OCI-M2 (cell line): ENCODE results near the gene FHL5.
"Not testable (repeated sequence)": the region's sequence is repeated elsewhere in the genome, so short reads cannot be mapped to it uniquely, and the experiment has no call there.

Experiments used
- DNase-seq: peaks from one replicate; lab custom pipeline; 2025; ENCODE audit not compliant: unreplicated experiment; lab: John Stamatoyannopoulos, UW

FHL5 gene

GRCh38 chr6:96562886-96563285, at the start of gene FHL5:
TSS of gene FHL5 (plus strand) at chr6:96563128. CDS start at chr6:96603614, 40,486 bp downstream.
- DNase-seq = no peak

GRCh38 chr6:96520171-96521115, 42.5 kb upstream of the FHL5 start:
- no peak for DNase-seq

GRCh38 chr6:96521306-96521643, 41.7 kb upstream of the FHL5 start:
- DNase-seq = no peak

- peak; percentile 61 for DNase-seq
Measured at GRCh38 chr6:96521644-96522464, 41.1 kb upstream of the FHL5 start, which contains the start of gene UFL1. TSS of gene UFL1 (plus strand) at chr6:96521806. CDS start at chr6:96521874, 68 bp downstream.

GRCh38 chr6:96522465-96523009, 40.4 kb upstream of the FHL5 start:
- no peak for DNase-seq

- DNase-seq = no peak
Measured at GRCh38 chr6:96528193-96528592, 34.7 kb upstream of the FHL5 start.

- no peak for DNase-seq
Measured at GRCh38 chr6:96532399-96532798, 30.5 kb upstream of the FHL5 start.

- DNase-seq = no peak
Measured at GRCh38 chr6:96537726-96538125, 25.2 kb upstream of the FHL5 start.

- no peak for DNase-seq
Measured at GRCh38 chr6:96542702-96543101, 20.2 kb upstream of the FHL5 start.

- no peak for DNase-seq
Measured at GRCh38 chr6:96545882-96546281, 17.0 kb upstream of the FHL5 start.

GRCh38 chr6:96547654-96548053, 15.3 kb upstream of the FHL5 start:
- no peak for DNase-seq

GRCh38 chr6:96554558-96554957, 8.4 kb upstream of the FHL5 start:
- no peak for DNase-seq

GRCh38 chr6:96559740-96560139, 3.2 kb upstream of the FHL5 start:
- not testable (repeated sequence) for DNase-seq

- no peak for DNase-seq
Measured at GRCh38 chr6:96563853-96564252, 925 bp downstream of the FHL5 start.

GRCh38 chr6:96570053-96570452, 7.1 kb downstream of the FHL5 start:
- no peak for DNase-seq

- no peak for DNase-seq
Measured at GRCh38 chr6:96571551-96571950, 8.6 kb downstream of the FHL5 start.

GRCh38 chr6:96575359-96575758, 12.4 kb downstream of the FHL5 start:
- no peak for DNase-seq

GRCh38 chr6:96576221-96576620, 13.3 kb downstream of the FHL5 start:
- no peak for DNase-seq

- DNase-seq = no peak
Measured at GRCh38 chr6:96582021-96582420, 19.1 kb downstream of the FHL5 start.

GRCh38 chr6:96582436-96582835, 19.5 kb downstream of the FHL5 start:
- DNase-seq = no peak

GRCh38 chr6:96604420-96604819, 41.5 kb downstream of the FHL5 start:
- DNase-seq = no peak

- no peak for DNase-seq
Measured at GRCh38 chr6:96608074-96608473, 45.1 kb downstream of the FHL5 start.
